ENCODE data around the gene TP53BP2.
"Not testable (repeated sequence)": the region's sequence is repeated elsewhere in the genome, so short reads cannot be mapped to it uniquely, and the experiment has no call there.

The TP53BP2 gene

DNA sequence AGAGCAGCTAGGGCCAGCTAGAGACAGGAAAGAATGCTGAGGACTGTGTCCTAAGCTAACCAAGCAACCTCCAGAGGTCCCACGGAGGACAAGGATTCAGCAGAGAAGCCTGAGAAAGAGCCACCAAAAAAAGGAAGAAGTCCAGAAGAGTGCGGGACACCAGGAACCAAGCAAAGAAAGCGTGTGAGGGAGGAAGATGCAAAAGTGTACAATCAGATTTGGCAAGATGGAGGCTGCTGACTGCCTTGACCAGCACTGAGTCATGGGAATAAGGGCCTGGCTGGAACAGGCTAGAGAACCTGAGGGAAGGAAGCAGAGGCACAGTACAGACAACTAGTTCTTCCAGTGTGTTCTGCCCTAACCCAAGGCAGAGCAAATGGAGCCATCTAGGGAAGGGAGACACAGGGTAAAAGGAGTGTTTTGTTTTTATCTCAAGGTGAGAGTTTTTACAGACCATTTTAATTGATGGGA lies 18.5 kb downstream of the TP53BP2 start:
- DNase-seq, result no peak

DNA sequence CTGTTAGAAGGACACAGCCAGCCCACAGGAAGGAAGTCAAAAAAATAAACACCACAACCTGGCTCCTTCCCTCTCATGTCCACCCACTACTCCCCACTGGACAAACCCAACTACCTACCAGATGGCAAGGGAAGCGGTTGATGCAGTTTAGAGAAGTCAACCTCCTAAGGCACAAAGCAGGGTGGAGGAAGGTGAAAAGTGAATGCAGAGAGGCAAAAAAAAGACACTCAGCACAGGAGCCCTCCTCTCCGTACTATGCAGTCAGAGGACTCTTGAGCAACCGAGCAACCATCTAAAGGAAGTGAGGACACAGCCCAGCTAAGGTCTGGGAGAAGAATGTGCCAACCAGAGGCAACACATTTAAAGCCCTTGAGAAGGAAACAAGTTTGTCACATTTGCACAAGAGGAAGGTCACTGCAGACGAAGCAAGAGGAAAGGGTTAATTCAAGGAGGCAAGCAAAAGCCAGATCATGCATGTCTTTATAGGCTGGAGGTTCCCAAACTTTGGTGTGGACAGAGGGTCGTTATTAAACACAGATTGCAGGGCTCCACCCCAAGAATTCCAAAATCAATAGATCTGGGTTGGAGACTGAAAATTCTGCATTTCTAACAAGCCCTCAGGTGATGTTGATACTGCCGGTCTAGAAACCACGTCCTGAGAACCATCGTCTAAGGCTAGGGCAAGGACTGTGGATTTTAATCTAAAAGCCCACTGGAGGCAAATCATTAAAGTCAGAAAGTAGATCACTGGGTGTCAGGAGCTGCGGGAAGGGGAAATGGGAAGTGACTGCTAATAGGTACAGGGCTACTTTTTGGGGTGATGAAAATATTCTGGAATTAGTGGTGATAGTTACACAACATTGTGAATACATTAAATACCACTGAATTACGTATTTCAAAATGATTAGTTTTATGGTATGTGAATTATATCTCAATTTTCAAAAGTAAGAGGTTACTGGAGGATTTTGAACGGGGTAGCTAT lies 19.7 kb downstream of the TP53BP2 start:
- no peak for DNase-seq

DNA sequence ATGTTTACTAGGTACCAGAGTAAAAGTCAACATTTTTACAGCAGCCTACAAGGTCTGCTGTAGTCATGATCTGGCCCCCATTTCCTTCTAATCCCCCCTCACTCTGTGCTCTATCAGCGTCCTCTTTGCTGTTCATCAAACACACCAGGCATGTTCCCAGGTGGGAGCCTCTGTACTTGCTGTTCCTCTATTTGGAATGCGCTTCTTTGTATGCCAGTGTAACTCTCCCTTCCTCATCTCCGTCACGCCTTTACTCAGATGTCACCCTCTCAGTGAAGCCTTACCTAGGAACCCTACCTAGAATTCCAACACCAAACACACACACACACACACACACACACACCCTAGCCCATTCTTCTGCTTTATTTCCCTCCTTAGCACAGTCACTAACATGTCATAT lies 21.0 kb downstream of the TP53BP2 start:
- DNase-seq, result no peak

DNA sequence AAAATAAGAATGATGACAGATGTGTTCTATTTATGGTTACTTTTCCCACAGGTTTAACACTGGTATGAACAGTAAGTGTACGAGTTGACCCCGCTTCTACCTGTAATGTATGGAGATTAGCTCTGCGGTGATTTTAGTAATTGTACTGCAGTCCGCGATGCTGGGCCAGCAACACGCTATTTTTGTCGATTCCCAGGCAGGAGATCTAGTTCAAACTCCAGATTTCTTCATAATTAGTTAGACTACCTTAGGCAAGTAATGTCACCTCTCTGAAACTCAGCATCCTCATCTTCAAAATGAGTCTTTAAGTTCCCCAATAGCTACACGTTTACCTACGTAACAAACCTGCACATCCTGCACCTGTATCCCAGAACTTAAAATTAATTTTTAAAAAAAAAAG lies 21.5 kb downstream of the TP53BP2 start:
- no peak for DNase-seq

- no peak for DNase-seq
These were observed 24.8 kb downstream of the TP53BP2 start for GRCh38 chr1:223820971-223821370.

- DNase-seq, result no peak
These were observed 25.3 kb downstream of the TP53BP2 start for GRCh38 chr1:223820515-223820858.

DNA sequence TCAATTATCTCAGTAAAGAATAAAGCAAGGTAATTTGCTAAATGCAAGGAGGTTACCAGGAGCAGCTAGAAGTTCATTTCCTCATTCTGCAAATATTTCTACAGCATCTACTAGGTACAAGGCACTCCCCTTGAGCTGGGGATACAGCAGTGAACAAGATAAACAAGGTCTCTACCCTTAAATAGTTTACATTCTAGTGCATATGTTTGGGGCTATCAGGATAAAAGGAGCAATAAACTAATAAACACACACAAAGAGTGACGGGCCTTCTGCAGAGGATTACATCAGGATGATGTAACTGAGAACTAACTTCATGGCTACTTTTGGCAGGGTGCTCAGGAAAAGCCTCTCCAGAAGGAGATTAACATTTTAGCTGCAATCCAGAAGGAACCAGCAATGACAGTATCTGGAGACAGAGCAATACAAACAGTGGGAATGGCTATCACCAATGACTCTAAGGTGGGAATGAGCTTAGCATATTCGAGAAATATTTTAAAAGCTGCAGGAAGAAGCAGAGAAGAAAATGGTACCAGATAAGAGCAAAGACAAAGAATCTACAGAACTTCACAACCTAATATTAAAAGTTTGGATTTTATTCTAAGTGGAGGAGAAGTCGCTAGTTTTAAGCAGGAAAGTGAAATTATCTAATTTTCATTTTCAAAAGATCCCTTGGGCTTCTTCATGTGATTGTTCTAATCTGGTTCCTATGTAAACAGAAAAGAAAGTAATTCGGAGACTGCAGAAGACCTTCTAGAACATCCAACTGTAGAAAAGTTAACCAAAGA lies 25.8 kb downstream of the TP53BP2 start:
- DNase-seq, result no peak

GRCh38 chr1:223817265-223817664 lies 28.5 kb downstream of the TP53BP2 start:
- not testable (repeated sequence) for DNase-seq

- DNase-seq, result no peak
These were observed 29.9 kb downstream of the TP53BP2 start for GRCh38 chr1:223815865-223816264.

GRCh38 chr1:223815020-223815853 lies 30.5 kb downstream of the TP53BP2 start:
- DNase-seq, result no peak

DNA sequence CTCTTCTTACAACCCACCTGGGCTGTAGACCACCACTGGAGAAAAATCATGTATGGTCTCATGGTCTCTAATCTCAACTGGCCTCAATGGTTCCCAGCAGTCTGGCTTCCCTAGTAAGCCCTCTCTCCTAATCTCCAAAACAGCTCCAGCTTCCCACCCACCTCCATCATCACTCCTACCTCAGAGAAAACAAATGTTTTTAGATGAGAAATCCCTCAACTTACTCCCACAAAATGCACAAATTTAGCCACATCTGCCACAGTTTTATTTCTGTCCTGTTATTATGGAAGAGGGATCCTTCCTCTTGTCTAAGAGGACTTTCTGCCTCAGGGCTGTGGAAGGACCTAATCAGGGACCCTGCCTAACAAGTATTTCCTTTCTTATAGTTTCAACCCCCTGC lies 32.1 kb downstream of the TP53BP2 start:
- no peak for DNase-seq

- no peak for DNase-seq
These were observed 34.1 kb downstream of the TP53BP2 start for GRCh38 chr1:223811634-223812101.

DNA sequence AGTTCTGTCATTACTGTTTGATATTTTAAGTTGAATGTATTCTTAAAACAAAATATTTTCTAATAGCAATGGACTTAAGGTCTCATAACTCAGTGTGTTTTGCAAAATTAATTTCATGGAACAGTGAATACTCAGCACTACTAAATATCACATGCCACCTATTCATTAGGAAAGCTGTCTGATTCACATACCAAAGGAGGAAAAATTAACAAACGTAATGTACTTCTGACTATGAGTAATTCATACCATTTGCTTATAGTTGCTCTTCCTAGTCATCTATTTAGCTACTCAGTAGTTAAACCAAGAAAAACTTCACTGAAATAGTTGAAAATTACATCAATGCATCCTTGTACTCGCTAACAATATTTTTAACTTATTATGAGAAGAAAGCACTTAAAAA lies 35.2 kb downstream of the TP53BP2 start:
- DNase-seq, result no peak

DNA sequence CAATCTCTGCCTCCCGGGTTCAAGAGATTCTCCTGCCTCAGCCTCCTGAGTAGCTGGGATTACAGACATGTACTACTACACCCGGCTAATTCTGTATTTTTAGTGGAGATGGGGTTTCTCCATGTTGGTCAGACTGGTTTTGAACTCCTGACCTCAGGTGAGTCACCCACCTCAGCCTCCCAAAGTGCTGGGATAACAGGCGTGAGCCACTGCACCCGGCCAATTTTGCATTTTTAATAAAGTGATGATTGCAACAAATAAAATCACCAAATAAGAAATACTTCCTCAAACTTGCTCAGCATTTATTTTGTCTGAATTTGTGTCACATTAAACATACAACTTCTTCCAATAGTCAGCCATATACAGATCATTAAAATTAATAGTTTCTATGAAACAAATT lies 35.8 kb downstream of the TP53BP2 start:
- DNase-seq, result not testable (repeated sequence)

DNA sequence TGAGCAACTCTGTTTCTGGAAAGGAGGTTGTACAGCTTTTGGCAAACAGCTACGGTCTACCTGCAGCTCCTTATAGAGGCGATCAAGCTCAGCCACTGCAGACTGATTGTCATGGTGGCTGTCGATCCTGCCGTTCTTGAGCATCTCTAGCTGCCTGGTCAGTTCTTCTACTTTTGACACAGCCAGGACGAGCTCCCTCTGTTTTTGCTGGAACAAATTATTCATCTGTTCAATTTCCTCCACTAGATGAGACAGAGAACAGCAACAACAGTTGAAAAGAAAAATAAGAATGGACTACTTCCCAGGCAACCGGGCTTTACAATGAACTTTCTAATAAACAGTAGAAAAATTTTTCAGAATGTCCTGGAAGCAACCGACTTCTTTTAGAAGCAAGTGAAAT lies 42.5 kb downstream of the TP53BP2 start:
- DNase-seq, result no peak

- no peak for DNase-seq
These were observed 43.1 kb downstream of the TP53BP2 start for GRCh38 chr1:223802602-223803001.

DNA sequence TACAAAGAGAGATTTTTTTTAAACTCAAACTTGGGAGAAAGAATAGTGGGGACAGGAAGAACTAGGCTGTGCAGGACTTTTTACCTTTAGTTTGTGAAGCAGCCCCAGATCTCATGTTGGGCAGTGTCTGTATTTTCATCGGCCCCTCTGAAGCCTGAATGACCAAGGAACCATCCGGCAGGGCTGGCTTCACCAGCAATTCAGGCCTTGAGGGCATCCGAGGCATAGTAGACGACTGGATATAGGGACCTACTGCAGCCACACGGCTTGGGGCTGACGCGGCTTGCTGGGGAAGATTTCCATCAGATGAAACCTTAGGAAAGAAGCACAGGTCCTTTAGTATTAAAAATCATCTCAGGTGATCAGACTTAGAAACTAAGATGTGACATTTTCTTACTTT lies 43.7 kb downstream of the TP53BP2 start:
- DNase-seq, result no peak

DNA sequence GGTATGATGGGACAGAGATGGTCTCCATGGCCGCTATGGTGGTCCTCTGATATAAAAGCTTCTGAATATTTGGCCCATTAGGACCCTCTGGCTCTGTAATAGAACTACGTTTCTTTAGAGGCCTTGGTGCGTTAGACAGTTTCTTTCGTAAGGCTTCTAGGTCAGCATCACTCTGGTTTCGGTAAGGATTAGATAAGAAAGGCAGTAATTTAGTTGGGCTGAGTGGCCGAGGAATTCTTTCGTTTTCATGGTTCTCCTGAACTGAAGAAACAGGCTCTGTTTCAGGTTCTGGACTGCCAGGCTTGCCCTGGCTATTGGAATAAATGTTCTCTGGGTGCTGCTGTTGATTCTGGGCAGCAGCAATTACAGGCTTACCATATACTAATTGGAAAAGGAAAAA lies 49.5 kb downstream of the TP53BP2 start:
- no peak for DNase-seq

DNA sequence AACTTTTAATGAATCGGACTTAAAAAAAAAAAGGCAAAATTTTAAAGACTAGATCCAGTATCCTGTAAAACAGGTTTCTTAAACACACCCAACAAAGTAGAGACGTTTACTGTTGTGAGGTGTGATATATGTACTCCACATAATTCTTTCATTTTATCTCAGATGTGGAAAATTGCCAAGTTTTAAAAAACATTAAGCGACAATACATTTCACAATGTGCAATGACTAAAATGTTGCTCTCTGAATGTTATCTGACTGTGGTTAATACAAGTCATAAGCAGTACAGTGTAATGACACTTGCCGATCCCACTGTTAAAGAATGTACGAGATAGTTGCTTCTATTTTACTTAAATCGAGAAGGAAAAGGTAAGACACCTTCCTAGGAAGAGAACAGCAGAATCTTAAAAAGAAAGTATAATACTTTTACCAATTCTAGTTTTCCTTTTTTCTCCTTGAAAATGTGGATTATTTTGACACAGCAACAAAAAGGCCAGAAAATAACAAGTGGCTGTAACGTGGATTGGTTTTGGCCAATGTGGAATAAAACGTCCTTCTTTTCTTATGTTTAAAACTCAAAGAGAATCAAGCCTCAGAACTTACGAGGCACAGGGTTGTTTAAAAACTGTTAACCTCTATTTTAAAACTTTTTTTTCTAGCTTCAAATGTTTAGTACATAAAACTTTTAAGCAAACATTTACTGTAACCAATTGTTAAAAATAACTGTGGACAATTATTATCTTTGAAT lies 51.4 kb downstream of the TP53BP2 start:
- DNase-seq, result no peak

GRCh38 chr1:223793716-223794115 lies 52.0 kb downstream of the TP53BP2 start:
- DNase-seq, result no peak

DNA sequence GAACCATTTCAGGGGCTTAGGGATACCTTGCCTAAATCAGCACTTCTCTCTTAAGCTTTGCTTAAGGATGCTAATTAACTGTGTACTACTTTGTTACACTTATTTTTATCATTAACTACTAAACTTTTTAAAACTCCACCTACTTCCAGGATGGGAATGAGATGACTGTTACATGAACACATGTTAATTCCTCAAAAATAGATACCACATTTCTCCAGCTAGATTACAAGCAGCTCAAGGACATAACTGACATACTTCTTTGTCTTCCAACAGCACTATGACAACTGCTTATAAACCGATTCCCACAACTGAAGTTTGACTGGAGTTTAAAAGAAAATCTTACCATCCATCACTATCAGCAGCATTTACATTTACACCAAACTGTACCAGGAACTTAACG lies 53.7 kb downstream of the TP53BP2 start:
- no peak for DNase-seq

GRCh38 chr1:223788746-223789415 lies 56.9 kb downstream of the TP53BP2 start:
- no peak for DNase-seq
